GM10266 (cell line): Measurements from ENCODE around the gene CAPN1.
"Not testable (repeated sequence)": the region's sequence is repeated elsewhere in the genome, so short reads cannot be mapped to it uniquely, and the experiment has no call there.

Source experiments
- DNase-seq: peaks from one replicate; pipeline ENCODE4 v3.0.0; 2012; ENCODE audit errors: extremely low spot score
- CTCF ChIP-seq: IDR thresholded peaks from 2 replicates; pipeline ENCODE4 v1.5.1; 2012; ENCODE audit warnings: mild to moderate bottlenecking, low read depth; ENCODE audit not compliant: control insufficient read depth, insufficient read depth; ENCODE audit errors: missing control alignments

CAPN1 gene

GRCh38 chr11:65163684-65164083 is 18.0 kb upstream of the CAPN1 start:
- no peak for DNase-seq
- TF ChIP-seq CTCF, result no peak

GRCh38 chr11:65165410-65166317 is 16.1 kb upstream of the CAPN1 start:
- TF ChIP-seq CTCF, result no peak
- DNase-seq, result no peak

GRCh38 chr11:65166893-65167292 is 14.8 kb upstream of the CAPN1 start:
- no peak for DNase-seq
- no peak for TF ChIP-seq CTCF

- TF ChIP-seq CTCF, result no peak
These were observed 14.1 kb upstream of the CAPN1 start for GRCh38 chr11:65167656-65168055.

GRCh38 chr11:65169164-65169641 is 12.5 kb upstream of the CAPN1 start:
- no peak for TF ChIP-seq CTCF
- DNase-seq, result no peak

More at GRCh38 chr11:65167656-65168055, 14.1 kb upstream of the CAPN1 start:
- no peak for DNase-seq

- TF ChIP-seq CTCF, result no peak
- DNase-seq, result no peak
These were observed 11.6 kb upstream of the CAPN1 start, which contains the start of gene SPDYC for GRCh38 chr11:65170058-65170534. Gene SPDYC, plus strand, starts transcription at chr11:65170233. Its CDS starts 1,125 bp downstream, at chr11:65171358.

GRCh38 chr11:65172600-65172999 is 9.1 kb upstream of the CAPN1 start:
- DNase-seq, result no peak
- TF ChIP-seq CTCF, result no peak

GRCh38 chr11:65174571-65175010 is 7.1 kb upstream of the CAPN1 start:
- not testable (repeated sequence) for DNase-seq
